ENCODE measurements around the gene SYCP1.
"Not testable (repeated sequence)": the region's sequence is repeated elsewhere in the genome, so short reads cannot be mapped to it uniquely, and the experiment has no call there.

The SYCP1 gene

DNA sequence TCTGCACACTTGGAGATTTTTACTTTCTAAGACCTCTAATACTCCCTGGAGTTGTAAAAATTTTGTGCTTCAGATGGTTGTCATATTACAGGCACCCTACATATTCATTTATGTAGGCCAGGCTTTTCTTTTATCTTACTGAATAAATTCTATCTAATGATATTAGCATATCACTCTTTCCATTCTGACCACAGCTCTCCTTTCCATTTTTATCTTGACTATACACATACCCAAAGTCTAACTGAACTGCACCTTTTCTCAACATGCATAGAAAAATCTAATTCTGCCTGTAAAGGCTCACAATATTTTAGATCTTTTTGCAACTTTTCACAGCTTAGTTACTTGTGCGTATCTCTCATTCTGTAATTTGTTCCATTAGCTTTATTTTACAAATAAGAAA is 122.2 kb downstream of the SYCP1 start:
- DNase-seq = no peak

DNA sequence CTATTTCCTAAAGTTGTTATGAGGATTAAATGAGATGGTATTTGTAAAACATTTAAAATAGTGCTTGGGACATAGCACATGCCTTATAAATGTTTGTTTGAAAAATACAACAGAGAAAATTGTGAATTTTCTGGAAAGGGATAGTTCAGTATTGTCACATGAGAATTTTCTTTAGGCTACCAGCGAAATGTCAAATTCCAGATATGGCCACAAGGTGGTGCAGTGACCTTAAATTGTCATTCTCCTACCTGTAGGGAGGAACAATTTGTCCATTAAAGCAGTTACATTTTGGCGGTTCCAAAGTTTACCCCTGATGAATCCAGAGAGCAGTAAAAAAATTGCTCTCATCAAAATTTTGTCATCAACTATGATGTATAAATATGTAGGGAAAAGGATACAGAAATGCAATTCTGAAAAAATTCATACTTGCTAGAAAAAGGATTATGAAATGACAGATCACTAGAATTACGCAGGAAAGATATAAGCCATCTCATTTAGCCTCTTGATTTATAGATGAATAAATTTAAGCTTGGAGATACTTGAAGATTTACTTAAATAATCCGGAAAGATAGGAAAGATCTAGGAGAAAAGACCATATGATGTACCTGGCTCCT is 124.7 kb downstream of the SYCP1 start:
- peak; percentile 5 for DNase-seq

GRCh38 chr1:114982251-114982650 is 127.6 kb downstream of the SYCP1 start:
- DNase-seq = no peak

DNA sequence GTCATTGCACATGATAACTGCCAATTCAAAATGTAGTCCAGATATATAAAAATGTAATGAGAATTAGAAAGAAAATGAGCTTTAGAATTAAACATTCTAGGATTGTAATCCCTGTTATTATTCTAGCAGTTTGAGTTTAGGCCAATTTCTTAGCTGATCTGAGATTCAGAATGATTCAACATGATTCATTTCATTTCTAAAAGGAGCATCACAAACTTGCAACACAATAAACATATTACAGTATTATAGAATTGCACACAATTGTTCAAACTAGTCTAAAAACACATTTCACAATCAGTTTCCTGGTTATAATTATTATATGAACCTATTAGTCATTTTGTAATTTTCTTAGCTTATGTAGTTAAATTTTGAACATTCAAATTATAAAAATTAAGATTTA is 131.6 kb downstream of the SYCP1 start:
- no peak for DNase-seq

- DNase-seq = no peak
Observed at GRCh38 chr1:114988095-114988494, 133.4 kb downstream of the SYCP1 start.

DNA sequence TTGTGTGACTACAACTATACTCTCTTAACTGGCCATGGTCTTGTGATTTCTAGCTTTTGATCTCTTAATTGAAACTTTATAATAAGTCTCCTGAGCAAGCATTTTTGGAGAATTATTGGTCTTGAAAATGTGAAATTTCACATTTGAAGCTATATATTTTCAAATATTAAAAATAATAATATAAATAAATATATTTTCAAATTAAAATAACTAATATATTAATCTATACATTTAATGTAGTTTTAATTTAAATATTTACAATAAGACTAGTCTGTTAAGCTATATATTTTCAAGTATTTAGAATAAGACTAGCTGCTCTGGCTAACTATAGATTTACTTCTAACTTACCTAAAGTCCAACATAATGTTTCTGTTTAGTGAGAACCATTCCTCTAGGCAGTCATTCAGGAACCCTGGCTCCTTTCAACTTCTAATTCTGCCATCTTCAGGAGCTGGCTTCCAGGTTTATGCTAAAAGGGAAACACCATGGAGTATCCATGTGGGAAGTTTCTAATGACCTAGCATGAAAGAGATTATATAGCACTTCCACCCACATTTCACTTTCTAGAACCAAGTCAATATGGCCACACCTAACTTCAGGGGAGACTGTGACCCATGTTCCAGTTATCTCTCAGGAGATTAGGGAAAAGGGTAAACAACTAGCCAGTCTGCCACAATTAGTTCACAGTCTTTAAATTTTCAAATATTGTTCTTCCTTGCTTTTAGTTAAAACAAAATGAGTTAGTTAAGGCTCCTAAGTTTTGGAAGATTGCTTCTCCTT is 143.0 kb downstream of the SYCP1 start:
- no peak for DNase-seq

- DNase-seq = no peak
Observed at GRCh38 chr1:115006191-115006590, 151.5 kb downstream of the SYCP1 start.

GRCh38 chr1:115012006-115012405 is 157.3 kb downstream of the SYCP1 start:
- no peak for DNase-seq

- DNase-seq = no peak
Observed at GRCh38 chr1:115012434-115012833, 157.8 kb downstream of the SYCP1 start.

DNA sequence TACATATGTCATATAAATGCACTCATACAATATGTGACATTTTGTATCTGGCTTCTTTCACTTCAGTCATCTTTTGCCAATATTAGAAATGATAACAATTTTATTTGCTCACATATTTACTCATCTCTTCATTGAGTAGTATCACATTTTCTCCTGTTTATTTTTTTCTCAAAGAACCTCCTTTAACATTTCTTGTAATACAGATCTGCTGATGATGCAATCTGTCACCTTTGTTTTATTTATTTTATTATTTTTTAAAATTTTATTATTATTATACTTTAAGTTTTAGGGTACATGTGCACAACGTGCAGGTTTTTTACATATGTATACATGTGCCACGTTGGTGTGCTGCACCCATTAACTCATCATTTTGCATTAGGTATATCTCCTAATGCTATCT is 159.1 kb downstream of the SYCP1 start:
- no peak for DNase-seq

DNA sequence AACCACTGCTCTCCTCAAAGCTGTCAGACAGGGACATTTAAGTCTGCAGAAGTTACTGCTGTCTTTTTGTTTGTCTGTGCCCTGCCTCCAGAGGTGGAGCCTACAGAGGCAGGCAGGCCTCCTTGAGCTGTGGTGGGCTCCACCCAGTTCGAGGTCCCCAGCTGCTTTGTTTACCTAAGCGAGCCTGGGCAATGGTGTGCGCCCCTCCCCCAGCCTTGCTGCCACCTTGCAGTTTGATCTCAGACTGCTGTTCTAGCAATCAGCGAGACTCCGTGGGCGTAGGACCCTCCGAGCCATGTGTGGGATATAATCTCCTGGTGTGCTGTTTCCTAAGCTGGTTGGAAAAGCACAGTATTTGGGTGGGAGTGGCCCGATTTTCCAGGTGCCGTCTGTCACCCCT is 164.9 kb downstream of the SYCP1 start:
- DNase-seq = not testable (repeated sequence)

DNA sequence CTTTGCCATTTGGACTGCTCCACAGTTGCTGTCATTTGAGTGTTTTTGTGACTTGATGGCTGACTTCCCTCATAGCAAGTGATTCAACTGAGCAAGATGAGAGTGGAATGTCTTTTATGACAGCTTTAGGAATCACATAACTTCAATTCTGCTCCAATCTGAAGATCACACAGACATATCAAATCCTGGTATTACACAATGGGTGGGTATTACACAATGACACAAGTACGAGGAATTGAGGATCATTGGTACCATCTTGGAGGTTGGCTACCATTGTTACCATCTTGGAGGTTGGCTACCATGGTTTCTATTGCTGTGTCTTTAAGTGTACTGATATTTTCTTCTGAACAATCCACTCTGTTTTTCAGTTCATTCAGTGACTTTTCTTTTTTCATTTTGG is 166.5 kb downstream of the SYCP1 start:
- DNase-seq = no peak

DNA sequence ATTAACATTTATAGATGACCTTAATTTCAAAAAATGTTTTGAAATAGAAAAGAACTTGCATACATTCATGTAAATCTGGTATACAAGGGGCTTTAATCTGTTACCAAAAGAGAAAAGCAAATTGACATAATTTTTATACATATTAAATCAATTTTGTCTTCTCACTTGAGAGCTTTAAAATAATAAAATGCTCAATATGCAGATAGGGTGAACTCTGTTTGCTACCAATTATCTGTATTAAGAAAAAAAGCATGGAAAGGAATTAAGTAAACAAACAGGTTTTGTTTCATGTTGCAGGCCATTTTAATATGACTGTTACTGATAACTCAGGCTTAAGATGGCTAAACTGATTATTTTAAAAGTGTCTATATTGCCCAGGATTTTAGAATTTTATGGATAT is 168.9 kb downstream of the SYCP1 start:
- DNase-seq = no peak

DNA sequence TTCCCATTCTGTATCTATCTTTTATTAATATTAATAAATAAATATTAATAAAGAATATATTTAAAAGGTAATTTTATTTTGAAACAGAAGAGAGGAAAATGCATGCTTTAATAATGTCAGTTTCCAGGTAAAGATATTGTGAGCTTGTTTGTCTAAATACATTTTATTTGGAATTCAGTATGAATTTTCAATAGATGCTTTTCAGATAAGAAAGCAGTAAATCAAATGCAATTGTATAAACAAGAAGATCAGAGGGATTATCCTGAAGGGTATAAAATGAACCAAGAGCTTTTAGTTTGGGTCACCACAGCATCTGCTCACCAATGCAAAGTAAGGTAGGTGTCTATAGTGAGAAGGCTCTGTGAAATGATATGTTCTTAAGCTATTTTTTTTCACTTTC is 174.9 kb downstream of the SYCP1 start, which contains the start of gene TSHB:
Gene TSHB, plus strand, starts transcription at position 301 of the 400 bp plus-strand sequence. CDS start 3,537 bp downstream, outside the sequence.
- DNase-seq = no peak

GRCh38 chr1:115031595-115031994 is 176.9 kb downstream of the SYCP1 start:
- no peak for DNase-seq

DNA sequence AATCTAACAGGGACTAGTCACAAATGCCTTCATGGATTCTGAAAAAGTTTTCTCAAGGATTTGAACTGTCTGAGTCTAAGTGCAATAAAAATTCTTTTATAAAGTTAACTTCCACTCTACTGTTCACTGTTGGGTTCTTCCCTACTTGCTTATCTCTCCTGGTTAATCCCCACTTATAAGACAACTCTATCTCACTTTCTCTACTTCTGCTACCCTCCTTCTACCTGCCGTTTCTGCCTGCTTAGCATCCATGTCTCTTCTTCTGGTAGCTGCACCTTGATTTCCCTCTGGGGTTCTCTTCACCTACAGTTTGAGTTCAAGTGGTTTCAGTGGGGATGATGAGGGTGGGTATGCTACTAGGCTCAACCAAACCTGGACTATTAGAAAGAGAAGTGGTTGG is 181.0 kb downstream of the SYCP1 start:
- no peak for DNase-seq

DNA sequence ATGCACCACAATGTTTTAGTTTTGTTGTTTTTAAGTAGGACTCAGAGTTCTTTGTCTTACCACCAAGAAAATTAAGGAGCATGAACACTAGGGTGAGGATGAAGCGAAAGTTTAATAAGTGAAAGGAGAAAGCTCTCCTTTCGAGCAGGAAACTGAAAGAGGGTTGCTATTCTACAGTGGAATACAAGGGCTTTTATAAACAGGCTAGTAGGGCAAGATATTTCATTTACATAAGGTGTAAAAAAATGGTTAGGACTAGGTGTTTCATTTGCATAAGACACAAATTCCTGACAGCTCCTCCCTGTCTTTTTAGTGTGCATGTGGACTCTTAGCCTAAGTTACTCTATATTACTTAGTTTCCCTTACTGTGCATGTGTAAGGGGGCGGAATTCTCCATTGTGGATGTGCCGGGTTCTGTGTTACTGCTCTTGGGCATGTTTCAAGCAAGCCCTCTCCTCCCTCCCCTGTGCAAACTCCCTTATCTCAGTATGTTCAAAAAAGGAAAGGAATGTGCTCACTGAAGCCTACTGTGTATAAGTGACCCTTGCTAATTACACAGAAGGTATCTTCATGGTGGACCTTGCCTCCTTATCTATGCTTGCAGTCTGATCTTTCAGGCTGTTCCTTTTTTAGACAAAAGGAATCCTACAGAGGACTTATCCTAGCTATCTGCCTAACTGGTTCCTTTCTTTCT is 182.3 kb downstream of the SYCP1 start:
- no peak for DNase-seq

DNA sequence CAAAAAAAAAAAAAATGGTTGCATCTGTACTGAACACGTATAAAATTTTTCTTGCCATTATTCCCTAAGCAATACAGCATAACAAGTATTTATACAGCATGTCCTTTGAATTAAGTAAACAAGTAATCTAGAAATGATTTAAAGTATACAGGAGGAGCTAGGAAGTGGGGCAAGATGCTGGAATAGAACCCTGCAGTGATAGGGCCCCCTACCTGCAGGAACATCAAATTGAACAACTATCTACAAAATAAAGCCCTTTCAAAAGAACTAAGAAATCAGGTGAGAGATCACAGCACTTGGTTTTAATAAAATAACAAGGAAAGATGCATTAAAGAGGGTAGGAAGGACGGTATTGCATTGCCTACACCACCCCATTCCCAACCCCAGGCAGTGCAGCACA is 185.8 kb downstream of the SYCP1 start:
- DNase-seq = no peak

DNA sequence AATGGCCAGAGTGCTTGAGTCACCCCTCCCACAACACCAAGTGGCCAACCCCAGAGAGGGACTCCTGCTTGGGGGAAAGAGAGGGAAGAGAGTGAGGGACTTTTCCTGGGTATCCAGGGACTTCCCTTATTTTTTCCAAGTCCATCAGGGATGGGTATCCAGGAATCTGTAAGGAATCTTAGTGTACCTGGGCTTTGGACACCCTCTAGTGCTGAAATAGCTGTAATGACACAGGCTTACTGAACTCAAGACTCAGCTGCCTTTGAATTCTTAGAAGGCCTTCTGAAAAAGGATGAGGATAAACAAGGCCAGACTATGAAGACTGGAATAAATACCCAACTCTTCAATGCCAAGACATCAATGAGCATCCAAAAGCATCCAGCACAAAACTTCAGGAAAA is 187.0 kb downstream of the SYCP1 start:
- DNase-seq = no peak

Measured in NCI-H774 (cell line).